ENCODE data around the gene USP37.

The USP37 gene

DNA sequence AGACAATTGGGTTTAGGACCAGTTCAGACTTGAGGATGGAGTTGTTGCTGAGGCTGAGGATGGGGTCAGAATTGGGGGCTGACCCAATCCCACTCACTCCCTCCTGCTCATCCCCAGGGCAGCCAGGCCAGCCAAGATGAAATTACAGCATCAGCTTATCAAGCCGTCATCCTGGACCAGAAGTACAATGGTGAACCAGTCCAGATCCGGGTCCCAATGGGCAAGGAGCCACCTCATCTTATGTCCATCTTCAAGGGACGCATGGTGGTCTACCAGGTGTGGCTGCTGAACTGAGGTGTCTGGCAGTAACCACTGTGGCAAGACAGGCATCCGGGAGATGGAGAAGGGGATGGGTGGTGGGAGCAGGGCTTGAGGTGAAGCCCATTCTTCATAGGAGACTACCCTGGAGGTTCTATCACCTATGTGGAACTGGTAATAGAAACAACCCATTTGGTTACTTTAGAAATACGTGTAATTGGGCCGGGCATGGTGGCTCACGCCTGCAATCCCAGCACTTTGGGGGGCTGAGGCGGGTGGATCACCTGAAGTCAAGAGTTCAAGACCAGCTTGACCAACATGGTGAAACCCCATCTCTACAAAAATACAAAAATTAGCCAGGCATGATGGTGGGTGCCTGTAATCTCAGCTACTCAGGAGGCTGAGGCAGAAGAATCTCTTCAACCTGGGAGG is 135.3 kb downstream of the USP37 start:
- H4K20me1 ChIP-seq (ENCODE audit: low read depth, low read length): no peaks in the 10 kb centered on the region
- no peak overlapping the region for H3K9ac ChIP-seq (ENCODE audit: low read length)
- no peak overlapping the region for H3K4me2 ChIP-seq (ENCODE audit: low read depth, low read length, poor library complexity, severe bottlenecking)
- H3F3A ChIP-seq (ENCODE audit: insufficient read depth): no peaks in the 10 kb centered on the region
- no peak overlapping the region for H3K27ac ChIP-seq (ENCODE audit: low read depth, low read length)
- TF ChIP-seq, protein P1, sequence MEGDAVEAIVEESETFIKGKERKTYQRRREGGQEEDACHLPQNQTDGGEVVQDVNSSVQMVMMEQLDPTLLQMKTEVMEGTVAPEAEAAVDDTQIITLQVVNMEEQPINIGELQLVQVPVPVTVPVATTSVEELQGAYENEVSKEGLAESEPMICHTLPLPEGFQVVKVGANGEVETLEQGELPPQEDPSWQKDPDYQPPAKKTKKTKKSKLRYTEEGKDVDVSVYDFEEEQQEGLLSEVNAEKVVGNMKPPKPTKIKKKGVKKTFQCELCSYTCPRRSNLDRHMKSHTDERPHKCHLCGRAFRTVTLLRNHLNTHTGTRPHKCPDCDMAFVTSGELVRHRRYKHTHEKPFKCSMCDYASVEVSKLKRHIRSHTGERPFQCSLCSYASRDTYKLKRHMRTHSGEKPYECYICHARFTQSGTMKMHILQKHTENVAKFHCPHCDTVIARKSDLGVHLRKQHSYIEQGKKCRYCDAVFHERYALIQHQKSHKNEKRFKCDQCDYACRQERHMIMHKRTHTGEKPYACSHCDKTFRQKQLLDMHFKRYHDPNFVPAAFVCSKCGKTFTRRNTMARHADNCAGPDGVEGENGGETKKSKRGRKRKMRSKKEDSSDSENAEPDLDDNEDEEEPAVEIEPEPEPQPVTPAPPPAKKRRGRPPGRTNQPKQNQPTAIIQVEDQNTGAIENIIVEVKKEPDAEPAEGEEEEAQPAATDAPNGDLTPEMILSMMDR (IDR thresholded peaks at IDR 0.05; ENCODE audit: insufficient read depth, low read length, poor library complexity, severe bottlenecking): no peak
- TF ChIP-seq EZH2phosphoT487 (conservative IDR thresholded peaks at IDR 0.05; ENCODE audit: low read length): no peak
- H3K36me3 ChIP-seq (ENCODE audit: low read length): no peaks in the 10 kb centered on the region
- H2AFZ ChIP-seq (ENCODE audit: low read depth, low read length, severe bottlenecking): no peak overlapping the region
- no peaks in the 10 kb centered on the region for H3K9me2 ChIP-seq (replicated peaks; ENCODE audit: insufficient read depth, low read length)
- H3K79me2 ChIP-seq (ENCODE audit: insufficient read depth, low read length): no peaks in the 10 kb centered on the region
- no peaks in the 10 kb centered on the region for H3K9me3 ChIP-seq (ENCODE audit: insufficient read depth, low read length)
- H3K4me3 ChIP-seq (ENCODE audit: insufficient read depth, low read length, poor library complexity, severe bottlenecking): no peak overlapping the region
- no peaks in the 10 kb centered on the region for H3K27me3 ChIP-seq (ENCODE audit: low read length)

DNA sequence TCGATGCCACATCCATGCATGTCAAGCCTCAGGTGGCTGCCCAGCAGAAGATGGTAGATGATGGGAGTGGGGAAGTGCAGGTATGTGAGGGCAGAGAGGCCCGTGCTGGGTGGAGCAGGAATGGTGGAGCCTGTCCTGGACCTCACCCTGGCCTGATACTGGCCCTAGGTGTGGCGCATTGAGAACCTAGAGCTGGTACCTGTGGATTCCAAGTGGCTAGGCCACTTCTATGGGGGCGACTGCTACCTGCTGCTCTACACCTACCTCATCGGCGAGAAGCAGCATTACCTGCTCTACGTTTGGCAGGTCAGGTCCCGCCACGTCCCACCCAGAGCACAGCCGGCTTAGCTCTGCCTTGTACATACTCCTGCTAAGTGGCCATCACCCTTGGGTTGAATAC is 136.3 kb downstream of the USP37 start:
- Histone ChIP-seq H3K4me2 (ENCODE audit: low read depth, low read length, poor library complexity, severe bottlenecking) (no peak overlapping the region), H3F3A (ENCODE audit: insufficient read depth) (no peaks in the 10 kb centered on the region), H3K4me3 (ENCODE audit: insufficient read depth, low read length, poor library complexity, severe bottlenecking) (no peak overlapping the region), H3K36me3 (ENCODE audit: low read length) (no peaks in the 10 kb centered on the region), H4K20me1 (ENCODE audit: low read depth, low read length) (no peaks in the 10 kb centered on the region), H3K9me3 (ENCODE audit: insufficient read depth, low read length) (no peaks in the 10 kb centered on the region), H2AFZ (ENCODE audit: low read depth, low read length, severe bottlenecking) (no peak overlapping the region), H3K79me2 (ENCODE audit: insufficient read depth, low read length) (no peaks in the 10 kb centered on the region), H3K27me3 (ENCODE audit: low read length) (no peaks in the 10 kb centered on the region), H3K9me2 (replicated peaks; ENCODE audit: insufficient read depth, low read length) (no peaks in the 10 kb centered on the region), H3K27ac (ENCODE audit: low read depth, low read length) (no peak overlapping the region), H3K9ac (ENCODE audit: low read length) (no peak overlapping the region)
- TF ChIP-seq, protein P1 (IDR thresholded peaks at IDR 0.05; ENCODE audit: insufficient read depth, low read length, poor library complexity, severe bottlenecking): no peak
- TF ChIP-seq EZH2phosphoT487 (conservative IDR thresholded peaks at IDR 0.05; ENCODE audit: low read length): no peak

DNA sequence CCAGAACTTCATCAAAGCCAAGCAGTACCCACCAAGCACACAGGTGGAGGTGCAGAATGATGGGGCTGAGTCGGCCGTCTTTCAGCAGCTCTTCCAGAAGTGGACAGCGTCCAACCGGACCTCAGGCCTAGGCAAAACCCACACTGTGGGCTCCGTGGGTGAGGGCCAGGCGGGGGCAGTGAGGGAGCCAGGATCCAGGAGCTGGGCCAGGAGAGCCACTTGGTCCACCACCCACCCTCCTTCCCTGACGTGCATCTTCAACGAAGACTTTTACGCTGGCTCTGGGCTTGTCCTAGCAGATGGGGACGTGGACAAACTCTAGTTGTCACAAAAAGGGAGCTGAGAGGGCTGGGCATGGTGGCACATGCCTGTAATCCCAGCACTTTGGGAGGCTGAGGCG is 137.4 kb downstream of the USP37 start:
- H3K4me2 ChIP-seq (ENCODE audit: low read depth, low read length, poor library complexity, severe bottlenecking): no peak overlapping the region
- no peak overlapping the region for H3K27ac ChIP-seq (ENCODE audit: low read depth, low read length)
- H3K27me3 ChIP-seq (ENCODE audit: low read length): no peaks in the 10 kb centered on the region
- H3K9me3 ChIP-seq (ENCODE audit: insufficient read depth, low read length): no peaks in the 10 kb centered on the region
- no peaks in the 10 kb centered on the region for H4K20me1 ChIP-seq (ENCODE audit: low read depth, low read length)
- no peak overlapping the region for H3K9ac ChIP-seq (ENCODE audit: low read length)
- H2AFZ ChIP-seq (ENCODE audit: low read depth, low read length, severe bottlenecking): no peak overlapping the region
- no peak for TF ChIP-seq EZH2phosphoT487 (conservative IDR thresholded peaks at IDR 0.05; ENCODE audit: low read length)
- TF ChIP-seq, protein P1 (IDR thresholded peaks at IDR 0.05; ENCODE audit: insufficient read depth, low read length, poor library complexity, severe bottlenecking): no peak
- no peaks in the 10 kb centered on the region for H3K36me3 ChIP-seq (ENCODE audit: low read length)
- no peaks in the 10 kb centered on the region for H3K79me2 ChIP-seq (ENCODE audit: insufficient read depth, low read length)
- no peaks in the 10 kb centered on the region for H3K9me2 ChIP-seq (replicated peaks; ENCODE audit: insufficient read depth, low read length)
- H3K4me3 ChIP-seq (ENCODE audit: insufficient read depth, low read length, poor library complexity, severe bottlenecking): no peak overlapping the region
- H3F3A ChIP-seq (ENCODE audit: insufficient read depth): no peaks in the 10 kb centered on the region
